MCF 10A (cell line): ENCODE data around the gene CPNE2. TPM values are rescaled to one million over a fixed set of nuclear protein-coding genes. Genes with fewer than 3 reads are reported as not detected.
"Not testable (repeated sequence)": the region's sequence is repeated elsewhere in the genome, so short reads cannot be mapped to it uniquely, and the experiment has no call there.

Source experiments
- BruUV-seq: library from RNA; stranded (reverse); fragments of 400-500 nt; replicated peaks from 2 replicates; lab custom pipeline; 2021; lab: Mats Ljungman, UMichigan
- CTCF ChIA-PET: fragments of 300-600 bp; sonication (Branson Sonifier 250); formaldehyde crosslinking; extraction: SDS; loops from one replicate; lab custom pipeline; 2021; ENCODE audit warnings: antibody characterized with exemption, inconsistent platforms; lab: Yijun Ruan, JAX
- POLR2A ChIA-PET: fragments of 300-600, 350-650 bp; sonication (Branson Sonifier 250); formaldehyde crosslinking; extraction: SDS; loops from one replicate; lab custom pipeline; 2020; ENCODE audit warnings: antibody characterized with exemption, inconsistent platforms; lab: Yijun Ruan, JAX
- DNase-seq: peaks from one replicate; pipeline ENCODE4 v3.0.0-alpha.2; 2018; ENCODE audit not compliant: unreplicated experiment
- H3K27ac Mint-ChIP-seq: one replicate; pipeline ENCODE4 v1.8.0; 2022; ENCODE audit warnings: mild to moderate bottlenecking, low read depth, mixed read lengths; ENCODE audit not compliant: unreplicated experiment
- H3K27me3 Mint-ChIP-seq: one replicate; pipeline ENCODE4 v1.8.0; 2022; ENCODE audit warnings: mixed read lengths; ENCODE audit not compliant: insufficient read depth, unreplicated experiment
- H3K36me3 Mint-ChIP-seq: one replicate; pipeline ENCODE4 v1.8.0; 2022; ENCODE audit warnings: mild to moderate bottlenecking, moderate library complexity, mixed read lengths; ENCODE audit not compliant: insufficient read depth, unreplicated experiment
- H3K4me1 Mint-ChIP-seq: one replicate; pipeline ENCODE4 v1.8.0; 2022; ENCODE audit warnings: mixed read lengths; ENCODE audit not compliant: insufficient read depth, unreplicated experiment
- H3K4me3 Mint-ChIP-seq: one replicate; pipeline ENCODE4 v1.8.0; 2022; ENCODE audit warnings: mild to moderate bottlenecking, moderate library complexity, mixed read lengths; ENCODE audit not compliant: unreplicated experiment
- H3K9me3 Mint-ChIP-seq: one replicate; pipeline ENCODE4 v1.8.0; 2022; ENCODE audit warnings: mixed read lengths; ENCODE audit not compliant: unreplicated experiment
- CTCF ChIP-seq: fragments of 200-600 bp; IDR thresholded peaks from one replicate; pipeline ENCODE4 v1.8.0; 2022; ENCODE audit warnings: antibody characterized with exemption, mild to moderate bottlenecking; ENCODE audit not compliant: unreplicated experiment
- intact Hi-C: fragments of 100-400 bp; cut with micrococcal nuclease; formaldehyde crosslinking; loops from 2 replicates; pipeline ENCODE4 v1.14.1; 2022
- total RNA-seq: library from RNA; stranded (reverse); gene quantifications from 2 replicates; pipeline ENCODE4 v1.2.3, GENCODE V29; 2022

Gene CPNE2
- total RNA-seq, 1 experiment from 2014 or later, result 6.7 TPM

GRCh38 chr16:57098188-57098841 is 5.9 kb downstream of the CPNE2 start:
- no peak overlapping the region for H3K4me3 Mint-ChIP-seq
- H3K36me3 Mint-ChIP-seq, result no peaks in the 10 kb centered on the region
- CTCF ChIA-PET, result interaction anchor here (0.6 to 10.4 kb wide), 2 partner anchors 14 to 85 kb away, joined by 3 to 74 read pairs; no protein-coding TSS in a partner anchor
- no TSS peak for BruUV-seq
- H3K4me1 Mint-ChIP-seq, result peaks cover 9% of the 10 kb centered on the region
- no peak for DNase-seq
- H3K27me3 Mint-ChIP-seq, result no peaks in the 10 kb centered on the region
- no peaks in the 10 kb centered on the region for H3K9me3 Mint-ChIP-seq
- POLR2A ChIA-PET, result interaction anchor here (0.6 to 1.2 kb wide), 2 partner anchors 87 to 153 kb away, joined by 3 to 4 read pairs; partner anchors contain the start of genes PSME3IP1 and RSPRY1
- intact Hi-C loops, result no loop called here
- no peak overlapping the region for H3K27ac Mint-ChIP-seq
- TF ChIP-seq CTCF, result no peak

- H3K4me3 Mint-ChIP-seq, BruUV-seq, intact Hi-C loops, H3K9me3 Mint-ChIP-seq, H3K27ac Mint-ChIP-seq, POLR2A ChIA-PET, H3K36me3 Mint-ChIP-seq, H3K27me3 Mint-ChIP-seq: not testable (repeated sequence)
- peaks cover 16% of the 10 kb centered on the region for H3K4me1 Mint-ChIP-seq
- CTCF ChIA-PET, result interaction anchor here (0.5 to 10.4 kb wide), 2 partner anchors 16 to 251 kb away, joined by 5 to 74 read pairs; no protein-coding TSS in a partner anchor
- peak; percentile 55 for DNase-seq
These were observed 7.6 kb downstream of the CPNE2 start for GRCh38 chr16:57099965-57100364.

- Mint-ChIP-seq H3K27me3 (no peaks in the 10 kb centered on the region), H3K4me1 (peaks cover 19% of the 10 kb centered on the region), H3K27ac (no peak overlapping the region), H3K36me3 (no peaks in the 10 kb centered on the region), H3K9me3 (no peaks in the 10 kb centered on the region), H3K4me3 (no peak overlapping the region)
- ChIA-PET POLR2A (no interaction called here), CTCF (interaction anchor here (0.5 to 10.4 kb wide), 5 partner anchors 7 to 252 kb away, joined by 3 to 74 read pairs (median 5); partner anchors contain the start of gene CPNE2)
- no peak for TF ChIP-seq CTCF
- BruUV-seq, result no TSS peak
- no peak for DNase-seq
- intact Hi-C loops, result no loop called here
These were observed 8.1 kb downstream of the CPNE2 start for GRCh38 chr16:57100445-57100844.

- no TSS peak for BruUV-seq
These were observed 10.8 kb downstream of the CPNE2 start for GRCh38 chr16:57102888-57103851.

More at GRCh38 chr16:57102888-57103851, 10.8 kb downstream of the CPNE2 start:
- POLR2A ChIA-PET, result no interaction called here
- H3K4me1 Mint-ChIP-seq, result peaks cover 26% of the 10 kb centered on the region
- H3K27me3 Mint-ChIP-seq, result no peaks in the 10 kb centered on the region
- no peaks in the 10 kb centered on the region for H3K9me3 Mint-ChIP-seq
- H3K4me3 Mint-ChIP-seq, result no peak overlapping the region
- CTCF ChIA-PET, result interaction anchor here (0.5 to 3.7 kb wide), 4 partner anchors 8 to 619 kb away, joined by 3 to 15 read pairs (median 4); partner anchors contain the start of gene CPNE2
- intact Hi-C loops, result no loop called here
- no peak overlapping the region for H3K27ac Mint-ChIP-seq
- no peak for DNase-seq
- H3K36me3 Mint-ChIP-seq, result no peaks in the 10 kb centered on the region
- no peak for TF ChIP-seq CTCF
